GM18499 (cell line): ENCODE results near the gene MAGED4B.
"Not testable (repeated sequence)": the region's sequence is repeated elsewhere in the genome, so short reads cannot be mapped to it uniquely, and the experiment has no call there.

Source experiments
- ATAC-seq: cut with Tn5 transposase; IDR thresholded peaks from one replicate; pipeline ENCODE4 v1.9.1; 2021; ENCODE audit warnings: moderate number of reproducible peaks; ENCODE audit not compliant: insufficient read depth, unreplicated experiment

MAGED4B gene, protein sequence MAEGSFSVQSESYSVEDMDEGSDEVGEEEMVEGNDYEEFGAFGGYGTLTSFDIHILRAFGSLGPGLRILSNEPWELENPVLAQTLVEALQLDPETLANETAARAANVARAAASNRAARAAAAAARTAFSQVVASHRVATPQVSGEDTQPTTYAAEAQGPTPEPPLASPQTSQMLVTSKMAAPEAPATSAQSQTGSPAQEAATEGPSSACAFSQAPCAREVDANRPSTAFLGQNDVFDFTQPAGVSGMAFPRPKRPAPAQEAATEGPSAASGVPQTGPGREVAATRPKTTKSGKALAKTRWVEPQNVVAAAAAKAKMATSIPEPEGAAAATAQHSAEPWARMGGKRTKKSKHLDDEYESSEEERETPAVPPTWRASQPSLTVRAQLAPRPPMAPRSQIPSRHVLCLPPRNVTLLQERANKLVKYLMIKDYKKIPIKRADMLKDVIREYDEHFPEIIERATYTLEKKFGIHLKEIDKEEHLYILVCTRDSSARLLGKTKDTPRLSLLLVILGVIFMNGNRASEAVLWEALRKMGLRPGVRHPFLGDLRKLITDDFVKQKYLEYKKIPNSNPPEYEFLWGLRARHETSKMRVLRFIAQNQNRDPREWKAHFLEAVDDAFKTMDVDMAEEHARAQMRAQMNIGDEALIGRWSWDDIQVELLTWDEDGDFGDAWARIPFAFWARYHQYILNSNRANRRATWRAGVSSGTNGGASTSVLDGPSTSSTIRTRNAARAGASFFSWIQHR

DNA sequence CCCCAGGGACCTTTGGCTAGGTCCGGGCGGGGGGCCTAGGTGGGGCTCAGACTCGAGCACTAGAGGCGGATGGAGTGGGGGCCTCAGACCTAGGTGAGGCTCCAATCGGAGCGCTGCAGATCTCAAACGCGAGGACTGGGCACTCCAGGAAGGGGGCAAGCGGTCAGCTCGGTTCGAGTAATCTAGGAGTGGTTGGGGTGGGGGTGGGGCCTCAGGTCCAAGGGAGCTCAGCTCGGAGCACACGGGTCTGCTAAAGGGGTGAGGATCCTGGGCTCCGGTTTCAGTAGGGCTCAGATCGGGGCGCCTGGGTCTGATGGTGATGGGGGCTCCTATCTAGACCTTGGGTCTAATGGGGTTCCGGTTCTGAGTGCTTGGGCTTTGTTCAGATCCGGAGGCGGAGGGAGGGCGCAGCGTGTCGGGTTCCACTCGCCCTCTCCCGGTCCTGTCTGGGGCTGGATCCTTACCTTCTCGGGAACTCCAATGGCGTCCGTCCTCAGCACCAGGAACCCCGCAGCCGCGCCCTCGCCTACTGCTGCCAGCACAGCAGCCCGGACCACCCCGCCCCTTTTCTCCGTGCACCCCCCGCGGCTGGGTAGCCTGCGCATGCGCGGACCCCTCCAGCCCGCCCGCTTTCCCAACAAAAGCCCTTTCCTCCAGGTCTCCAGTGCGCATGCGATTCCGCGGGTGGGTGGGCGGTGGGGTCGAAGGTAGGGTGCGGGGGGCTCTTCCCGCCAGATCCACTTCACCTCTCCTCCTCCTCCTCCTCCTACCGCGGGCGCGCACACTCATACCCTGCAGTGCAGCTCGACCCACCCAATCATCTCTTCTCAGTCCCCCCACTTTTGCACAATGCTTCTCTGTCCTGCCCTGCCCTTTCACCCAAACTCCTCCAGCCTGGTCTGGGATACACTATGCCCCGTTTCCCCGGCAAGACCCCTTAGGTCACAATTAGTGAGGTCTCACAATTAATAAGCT is at the start of gene MAGED4B:
MAGED4B (minus strand) TSS at position 518 of the 975 bp plus-strand sequence. CDS start 1,011 bp downstream, outside the sequence.
- not testable (repeated sequence) for ATAC-seq

DNA sequence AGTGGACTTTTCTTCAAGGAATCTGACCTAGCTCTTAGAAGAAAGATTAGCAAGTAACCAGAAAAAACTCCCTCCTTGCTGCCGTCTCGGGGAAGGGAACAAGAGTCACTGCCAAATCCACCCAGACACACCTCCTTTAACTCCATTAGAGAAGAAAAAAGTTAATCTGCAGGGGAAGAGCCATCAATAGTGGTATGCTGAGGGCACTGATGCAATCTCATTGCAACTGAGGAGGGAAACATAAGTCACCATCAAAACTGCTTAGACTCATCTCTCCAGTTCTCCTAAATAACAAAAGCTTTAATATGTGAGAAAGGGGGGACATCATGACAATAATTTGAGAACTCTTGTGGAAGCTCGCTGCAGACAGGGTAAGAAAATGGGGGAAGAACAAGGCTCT is 49.3 kb upstream of the MAGED4B start:
- no peak for ATAC-seq

DNA sequence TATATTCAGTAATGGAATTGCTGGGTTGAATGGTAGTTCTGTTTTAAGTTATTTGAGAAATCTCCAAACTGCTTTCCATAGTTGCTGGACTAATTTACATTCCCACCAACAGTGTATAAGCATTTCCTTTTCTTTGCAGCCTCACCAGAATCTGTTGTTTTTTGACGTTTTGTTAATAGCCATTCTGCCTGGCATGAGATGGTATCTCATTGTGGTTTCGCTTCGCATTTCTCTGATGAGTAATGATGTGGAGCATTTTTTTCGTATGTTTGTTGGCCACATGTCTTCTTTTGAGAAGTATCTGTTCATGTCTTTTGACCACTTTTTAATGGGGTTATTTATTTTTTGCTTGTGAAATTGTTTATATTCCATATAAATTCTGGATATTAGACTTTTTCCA is 13.6 kb upstream of the MAGED4B start:
- no peak for ATAC-seq

DNA sequence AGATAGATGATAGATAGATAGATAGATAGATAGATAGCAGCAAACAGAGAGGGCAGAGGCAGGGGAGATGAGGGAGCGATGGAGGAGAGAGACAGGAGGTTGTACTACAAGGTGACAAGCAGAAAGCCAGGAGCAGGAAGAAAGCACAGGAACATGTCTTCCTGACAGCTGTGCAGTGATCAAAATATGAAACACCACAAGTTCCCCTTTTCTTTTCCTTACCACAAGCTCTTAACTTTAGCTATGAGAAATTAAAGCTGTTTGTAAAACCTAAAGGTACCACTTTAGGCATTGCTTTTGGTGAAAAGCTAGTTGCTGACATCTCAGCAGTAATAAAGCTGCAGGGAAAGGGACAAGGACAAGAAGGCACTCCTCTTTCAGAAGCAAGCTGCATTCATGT is 9.1 kb upstream of the MAGED4B start:
- no peak for ATAC-seq

DNA sequence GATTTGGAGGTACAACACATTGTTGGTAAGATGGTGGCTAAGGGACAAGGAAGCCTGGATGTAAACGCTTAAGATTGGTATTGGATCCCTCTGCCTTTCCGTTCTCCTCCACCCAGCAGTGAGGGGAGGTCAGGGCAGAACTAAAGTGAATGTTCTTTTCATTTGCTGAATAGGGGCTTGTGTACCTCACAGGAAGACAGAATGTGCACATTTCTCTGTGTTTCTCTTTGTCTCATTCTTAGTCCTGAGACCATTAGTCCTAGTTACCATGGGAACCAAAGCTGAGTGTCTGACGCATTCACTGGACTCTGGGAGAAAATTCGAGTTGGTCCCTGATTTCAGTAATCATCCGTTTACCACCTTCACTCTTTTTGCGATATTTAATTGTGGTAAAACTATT is 26.7 kb downstream of the MAGED4B start:
- not testable (repeated sequence) for ATAC-seq

DNA sequence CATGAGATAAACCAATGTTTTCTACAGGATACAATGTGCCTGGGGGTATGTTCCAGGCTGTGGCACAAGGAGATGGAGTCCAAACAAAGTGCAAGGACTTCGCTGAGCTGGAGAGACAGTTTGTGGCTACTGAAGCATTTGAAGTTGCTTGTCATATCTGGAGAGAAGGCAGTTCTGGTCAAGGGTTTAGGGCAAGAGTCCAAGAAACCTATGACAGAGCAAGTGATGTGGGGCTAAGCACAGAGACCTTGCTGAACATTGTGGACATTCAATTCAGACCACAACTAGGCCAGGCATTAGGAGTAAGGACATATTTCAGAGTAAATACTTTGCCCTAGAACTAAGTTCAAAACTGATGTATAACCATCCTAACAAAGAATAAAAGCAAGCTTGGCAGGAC is 34.8 kb downstream of the MAGED4B start:
- no peak for ATAC-seq

DNA sequence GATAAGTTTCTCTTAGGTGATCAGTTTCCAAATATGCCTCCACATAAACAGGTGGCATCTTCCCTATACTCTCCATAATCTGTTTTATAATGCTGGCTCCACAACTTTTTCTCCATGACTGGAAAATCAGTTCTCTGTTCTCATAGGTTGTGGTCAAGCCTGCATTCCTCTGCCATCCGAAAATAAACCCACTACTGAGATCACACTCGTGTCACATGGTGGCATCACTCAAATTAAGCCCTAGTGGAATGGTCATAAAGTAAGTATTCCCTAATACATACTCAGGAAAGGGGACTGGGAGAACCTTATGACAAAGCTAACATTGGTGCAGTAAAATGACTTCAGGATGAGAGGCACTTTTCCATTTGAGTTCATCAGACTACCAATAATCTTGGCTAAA is 37.6 kb downstream of the MAGED4B start:
- no peak for ATAC-seq

DNA sequence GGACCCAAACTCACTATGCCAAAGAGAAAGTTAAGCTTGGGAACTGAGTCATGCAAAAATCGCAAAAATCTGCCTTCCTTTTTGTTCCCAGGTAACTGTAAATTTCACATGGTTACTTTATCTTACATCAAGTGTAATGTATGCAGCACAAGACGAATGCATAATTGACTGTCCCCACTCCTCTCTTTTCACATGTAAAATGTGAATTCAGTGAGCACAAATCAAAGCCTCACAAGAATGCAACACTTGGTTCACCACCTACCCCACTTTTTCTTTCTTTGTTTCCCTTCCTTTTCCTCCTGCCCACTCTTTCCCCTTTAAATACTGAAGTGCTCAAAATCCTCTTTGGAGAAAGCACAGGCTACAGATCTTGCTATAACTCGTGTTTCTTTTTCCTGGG is 53.2 kb downstream of the MAGED4B start:
- ATAC-seq: no peak
